GM23248 (cell line): ENCODE measurements around the gene CFL1. TPM values are rescaled to one million over a fixed set of nuclear protein-coding genes. Genes with fewer than 3 reads are reported as not detected.

Source experiments
- DNase-seq: peaks from one replicate; pipeline ENCODE4 v3.0.0-alpha.2; 2015
- H2AFZ ChIP-seq: fragments of 200-600 bp; sonication (generic); 2 replicates; pipeline ENCODE4 v1.6.1; 2016; ENCODE audit warnings: antibody characterized with exemption
- H3F3A ChIP-seq: fragments of 200-600 bp; sonication (generic); 2 replicates; pipeline ENCODE4 v1.6.1; 2016; ENCODE audit warnings: mild to moderate bottlenecking, antibody characterized with exemption, mixed run types; ENCODE audit not compliant: insufficient read depth
- H3K27ac ChIP-seq: fragments of 200-600 bp; sonication (generic); 2 replicates; pipeline ENCODE4 v1.5.1; 2016; ENCODE audit warnings: mild to moderate bottlenecking
- H3K27me3 ChIP-seq: fragments of 200-600 bp; sonication (generic); replicated peaks from 2 replicates; pipeline ENCODE4 v1.6.1; 2016; ENCODE audit warnings: mild to moderate bottlenecking; ENCODE audit not compliant: insufficient read depth
- H3K36me3 ChIP-seq: fragments of 200-600 bp; sonication (generic); 2 replicates; pipeline ENCODE4 v1.6.1; 2016; ENCODE audit warnings: low read depth, mild to moderate bottlenecking
- H3K4me1 ChIP-seq: fragments of 200-600 bp; sonication (generic); 2 replicates; pipeline ENCODE4 v1.6.1; 2016; ENCODE audit warnings: mild to moderate bottlenecking; ENCODE audit not compliant: insufficient read depth
- H3K4me2 ChIP-seq: fragments of 200-600 bp; sonication (generic); one replicate; pipeline ENCODE4 v1.6.1; 2016; ENCODE audit warnings: mild to moderate bottlenecking; ENCODE audit not compliant: unreplicated experiment
- H3K4me3 ChIP-seq: fragments of 200-600 bp; sonication (generic); 2 replicates; pipeline ENCODE4 v1.5.1; 2016; ENCODE audit warnings: mild to moderate bottlenecking
- H3K79me2 ChIP-seq: fragments of 200-600 bp; sonication (generic); 2 replicates; pipeline ENCODE4 v1.6.1; 2016; ENCODE audit warnings: mild to moderate bottlenecking; ENCODE audit not compliant: insufficient read depth
- H3K9ac ChIP-seq: fragments of 200-600 bp; sonication (generic); 2 replicates; pipeline ENCODE4 v1.6.1; 2016; ENCODE audit warnings: mild to moderate bottlenecking
- H3K9me2 ChIP-seq: fragments of 200-600 bp; sonication (generic); 2 replicates; pipeline ENCODE4 v1.6.1; 2016; ENCODE audit warnings: mixed run types, mild to moderate bottlenecking, moderate library complexity; ENCODE audit not compliant: insufficient read depth
- H3K9me3 ChIP-seq: fragments of 200-600 bp; sonication (generic); one replicate; pipeline ENCODE4 v1.6.1; 2017; ENCODE audit warnings: low read depth
- H4K20me1 ChIP-seq: fragments of 200-600 bp; sonication (generic); 2 replicates; pipeline ENCODE4 v1.6.0; 2016; ENCODE audit not compliant: insufficient read depth
- EZH2 ChIP-seq: fragments of 200-600 bp; sonication (generic); IDR thresholded peaks from 2 replicates; pipeline ENCODE4 v1.6.1; 2018; ENCODE audit warnings: antibody characterized with exemption, mild to moderate bottlenecking; ENCODE audit not compliant: insufficient read depth, poor library complexity, severe bottlenecking
- EZH2phosphoT487 ChIP-seq: fragments of 200-600 bp; sonication (generic); IDR thresholded peaks from 2 replicates; pipeline ENCODE4 v1.6.1; 2018; ENCODE audit warnings: antibody characterized with exemption, moderate library complexity, mild to moderate bottlenecking, low read depth; ENCODE audit not compliant: insufficient read depth
- WGBS, 2 experiments: methylation state at CpG; one replicate each; pipeline ENCODE4 v1.1.6; 2015 to 2017; ENCODE audit warnings: low lambda C conversion rate in 2 of 2, low coverage in 1 of 2; ENCODE audit errors: missing lambda C conversion rate in 2 of 2; 5-methylcytosine and 5-hydroxymethylcytosine counted together
- in situ Hi-C: fragments of 300-500 bp; cut with MboI; formaldehyde crosslinking; loops from 2 replicates; pipeline ENCODE4 v1.15.0; 2020
- polyA plus RNA-seq: library from polyadenylated mRNA; unstranded; fragments of >200 nt; fragmentation: Nextera tagmentation; extraction: Ambion mirVana; gene quantifications from 2 replicates; pipeline ENCODE4 v1.2.1, GENCODE V29; 2016
- total RNA-seq: library from RNA; depleted of rRNA; stranded (reverse); fragments of >200 nt; shearing (Covaris generic); gene quantifications from 2 replicates; pipeline ENCODE4 v1.2.3, GENCODE V29; 2014

Gene CFL1
- total and polyA plus RNA-seq, 2 experiments from 2014 or later, result 1,312 to 2,650 TPM

GRCh38 chr11:65847746-65848145 lies 10.2 kb downstream of the CFL1 start:
- peaks cover 20% of the 10 kb centered on the region; the same call in 1 of the 2 replicates for H3F3A ChIP-seq
- H3K9me3 ChIP-seq, result no peaks in the 10 kb centered on the region
- no peak overlapping the region for H3K9ac ChIP-seq
- no peak overlapping the region for H3K4me2 ChIP-seq
- WGBS, 2 experiments, result 76 to 82% methylated on average over 3 of the region's 3 CpGs
- TF ChIP-seq EZH2phosphoT487 (no peak), EZH2 (no peak)
- peaks cover 5% of the 10 kb centered on the region; the same call in 1 of the 2 replicates for H3K36me3 ChIP-seq
- H3K27me3 ChIP-seq, result no peaks in the 10 kb centered on the region
- H3K4me1 ChIP-seq, result no peaks in the 10 kb centered on the region
- H3K79me2 ChIP-seq, result peaks cover under 1% of the 10 kb centered on the region; the same call in 1 of the 2 replicates
- H3K27ac ChIP-seq, result no peak overlapping the region
- in situ Hi-C loops, result no loop called here
- no peak for DNase-seq
- no peaks in the 10 kb centered on the region for H4K20me1 ChIP-seq
- H3K4me3 ChIP-seq, result no peak overlapping the region
- H3K9me2 ChIP-seq, result no peaks in the 10 kb centered on the region
- no peak overlapping the region for H2AFZ ChIP-seq

DNA sequence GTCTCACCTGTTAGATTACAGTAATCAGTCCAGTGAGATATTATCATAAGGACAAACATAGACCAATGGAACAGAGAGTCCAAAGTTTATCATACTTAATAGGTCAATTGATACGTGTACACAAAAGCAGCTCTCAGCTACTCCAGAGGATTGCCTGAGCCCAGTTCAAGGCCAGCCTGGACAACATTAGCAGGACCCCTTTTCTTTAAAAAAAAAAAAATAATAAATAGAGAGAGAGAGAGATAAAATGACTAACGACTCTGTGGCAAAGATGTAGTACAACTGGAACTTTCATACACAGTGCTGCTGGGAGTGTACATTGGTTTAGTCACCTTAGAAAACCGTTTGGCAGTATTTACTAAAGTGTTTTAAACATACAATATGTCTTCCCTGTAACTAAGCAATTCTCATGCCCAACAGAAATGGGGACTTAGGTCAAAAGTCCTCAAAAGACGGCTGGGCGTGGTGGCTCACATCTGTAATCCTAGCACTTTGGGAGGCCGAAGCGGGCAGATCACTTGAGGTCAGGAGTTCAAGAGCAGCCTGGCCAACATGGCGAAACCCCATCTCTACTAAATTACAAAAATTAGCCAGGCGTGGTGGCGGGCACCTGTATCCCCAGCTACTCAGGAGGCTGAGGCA lies 13.6 kb downstream of the CFL1 start:
- no peaks in the 10 kb centered on the region for H3F3A ChIP-seq
- DNase-seq, result no peak
- H3K4me1 ChIP-seq, result no peaks in the 10 kb centered on the region
- no peaks in the 10 kb centered on the region for H3K9me3 ChIP-seq
- no peak overlapping the region for H3K4me3 ChIP-seq
- no peaks in the 10 kb centered on the region for H4K20me1 ChIP-seq
- WGBS, 2 experiments, result 83 to 84% methylated on average over 10 of the region's 10 CpGs
- no peaks in the 10 kb centered on the region for H3K9me2 ChIP-seq
- H3K4me2 ChIP-seq, result no peak overlapping the region
- H3K36me3 ChIP-seq, result no peaks in the 10 kb centered on the region
- no peak for TF ChIP-seq EZH2
- no peak for TF ChIP-seq EZH2phosphoT487
- H3K27me3 ChIP-seq, result no peaks in the 10 kb centered on the region
- no peak overlapping the region for H3K9ac ChIP-seq
- H3K27ac ChIP-seq, result no peak overlapping the region
- no peak overlapping the region for H2AFZ ChIP-seq
- no peaks in the 10 kb centered on the region for H3K79me2 ChIP-seq
- in situ Hi-C loops, result no loop called here

- H3K4me2 ChIP-seq, result no peak overlapping the region
- TF ChIP-seq EZH2 (no peak), EZH2phosphoT487 (no peak)
- H3K36me3 ChIP-seq, result no peaks in the 10 kb centered on the region
- no peak for DNase-seq
- no peak overlapping the region for H3K27ac ChIP-seq
- H2AFZ ChIP-seq, result no peak overlapping the region
- no peak overlapping the region for H3K4me3 ChIP-seq
- H3K9me2 ChIP-seq, result no peaks in the 10 kb centered on the region
- H3K9me3 ChIP-seq, result no peaks in the 10 kb centered on the region
- no peaks in the 10 kb centered on the region for H3K27me3 ChIP-seq
- no peaks in the 10 kb centered on the region for H3F3A ChIP-seq
- no peaks in the 10 kb centered on the region for H3K79me2 ChIP-seq
- H4K20me1 ChIP-seq, result no peaks in the 10 kb centered on the region
- in situ Hi-C loops, result no loop called here
- H3K9ac ChIP-seq, result no peak overlapping the region
- no peaks in the 10 kb centered on the region for H3K4me1 ChIP-seq
- WGBS, 2 experiments, result 89 to 90% methylated on average over 3 of the region's 3 CpGs
Measured at GRCh38 chr11:65843811-65844210, 14.2 kb downstream of the CFL1 start.

GRCh38 chr11:65842144-65842543 lies 15.8 kb downstream of the CFL1 start:
- Histone ChIP-seq H3K9me3 (no peaks in the 10 kb centered on the region), H3K4me1 (no peaks in the 10 kb centered on the region), H3K79me2 (no peaks in the 10 kb centered on the region), H3K27ac (no peak overlapping the region), H3K4me3 (no peak overlapping the region), H4K20me1 (no peaks in the 10 kb centered on the region), H3K27me3 (no peaks in the 10 kb centered on the region), H3K36me3 (no peaks in the 10 kb centered on the region), H3K4me2 (no peak overlapping the region), H2AFZ (no peak overlapping the region), H3K9ac (no peak overlapping the region), H3F3A (peaks cover 5% of the 10 kb centered on the region; the same call in 1 of the 2 replicates), H3K9me2 (no peaks in the 10 kb centered on the region)
- 85 to 88% methylated on average over 3 to 4 of the region's 4 CpGs for WGBS, 2 experiments
- TF ChIP-seq EZH2 (no peak), EZH2phosphoT487 (no peak)
- in situ Hi-C loops, result no loop called here
- no peak for DNase-seq
